Middle frontal gyrus (tissue), 1 donor: ENCODE measurements around the gene ANK3.

Experiments
- DNase-seq: peaks from one replicate; pipeline ENCODE4 v3.0.0-alpha.2; 2015; ENCODE audit warnings: low spot score; ENCODE audit errors: extremely low spot score

ANK3 gene

DNA sequence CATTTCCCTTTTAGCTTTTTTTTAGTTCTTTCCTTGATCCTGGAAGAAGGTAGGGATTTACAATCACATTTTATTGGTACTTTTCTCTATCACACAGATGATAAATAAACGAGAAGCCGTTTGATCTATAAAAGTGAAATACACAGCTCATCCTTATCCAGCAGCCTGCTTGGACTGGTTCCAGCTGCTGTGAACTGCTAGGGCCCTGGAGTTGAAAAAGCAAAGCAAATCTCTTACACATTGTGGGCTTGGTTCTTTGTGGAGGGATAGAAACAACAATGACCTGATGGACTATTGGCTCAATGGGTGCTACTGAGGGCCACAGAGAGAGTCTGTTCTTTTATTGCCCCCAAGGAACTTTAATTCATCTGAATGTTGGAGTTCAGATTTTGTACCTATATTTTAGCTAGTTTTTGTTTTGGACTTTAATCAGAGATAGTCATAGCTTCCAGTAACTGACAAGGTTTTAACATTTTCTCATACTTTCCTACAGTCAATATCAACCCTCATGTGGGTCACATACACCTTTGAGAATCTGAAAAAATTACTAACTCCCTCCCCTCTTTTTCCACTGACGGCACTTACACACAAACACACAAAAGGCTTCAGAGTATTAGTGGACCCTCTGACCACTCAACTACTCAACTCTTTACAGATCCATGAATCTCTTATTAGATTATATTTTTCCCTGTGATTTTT is 391.7 kb downstream of the ANK3 start:
- no peak for DNase-seq

GRCh38 chr10:59995862-59996261 is 393.8 kb downstream of the ANK3 start:
- DNase-seq: no peak

GRCh38 chr10:59993931-59994330 is 395.7 kb downstream of the ANK3 start:
- no peak for DNase-seq

- DNase-seq: no peak
Observed at GRCh38 chr10:59991661-59992060, 398.0 kb downstream of the ANK3 start.

GRCh38 chr10:59991117-59991516 is 398.6 kb downstream of the ANK3 start:
- no peak for DNase-seq

DNA sequence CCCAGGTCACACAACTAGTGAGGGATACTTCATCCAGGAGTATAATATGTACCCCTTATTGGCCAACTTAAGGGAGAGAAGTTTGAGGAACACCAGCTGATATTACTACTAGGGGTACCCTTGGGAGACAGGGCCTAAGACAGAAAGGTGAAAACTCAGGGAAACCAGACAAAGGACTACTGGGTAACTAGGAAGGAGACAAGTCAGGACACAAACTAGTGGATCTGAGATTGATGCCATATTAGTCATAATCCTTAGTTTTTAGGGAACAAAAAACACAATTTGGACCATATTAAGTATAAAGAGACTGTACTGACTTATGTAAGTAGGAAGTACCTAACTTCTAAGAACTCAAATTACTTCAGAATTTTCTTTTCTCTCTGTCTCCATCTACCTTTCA is 404.0 kb downstream of the ANK3 start:
- DNase-seq: no peak

DNA sequence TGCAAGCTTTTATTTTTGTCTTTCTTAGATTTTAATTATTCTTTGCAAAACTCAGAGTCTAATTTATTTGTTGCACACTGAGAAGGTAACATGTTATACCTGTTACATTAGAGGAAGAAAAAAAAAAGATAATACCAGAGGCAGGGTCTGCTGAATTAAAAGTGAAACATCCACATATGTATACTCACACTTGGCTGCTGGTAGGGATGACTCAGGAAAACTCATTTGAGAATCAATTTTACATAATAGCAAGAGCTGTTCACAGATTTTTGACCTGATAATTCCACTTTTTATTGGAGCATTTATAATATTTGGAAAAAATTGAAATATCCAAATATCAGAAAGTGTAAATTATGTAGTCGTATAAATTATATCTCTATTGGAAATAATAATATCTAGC is 405.3 kb downstream of the ANK3 start:
- DNase-seq: no peak

- DNase-seq: no peak
Observed at GRCh38 chr10:59980356-59980755, 409.3 kb downstream of the ANK3 start.

DNA sequence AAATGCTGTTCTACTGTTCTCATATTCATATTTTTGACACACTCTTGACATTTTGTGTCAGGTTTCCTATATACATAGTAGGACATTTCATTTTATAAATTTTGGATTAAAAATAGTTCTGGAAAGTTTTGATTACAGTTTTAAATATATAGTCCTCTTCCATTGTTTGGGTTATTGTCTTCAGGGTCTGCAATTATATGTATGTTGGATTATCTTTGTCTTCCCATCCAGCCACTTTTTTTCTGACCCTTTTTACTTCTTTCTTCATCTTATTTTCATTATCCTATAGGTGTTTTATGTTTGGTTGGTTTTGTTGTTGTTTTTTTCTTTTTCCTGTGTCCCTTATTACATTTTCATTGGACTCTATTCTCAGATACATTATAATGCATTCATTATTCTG is 412.2 kb downstream of the ANK3 start:
- DNase-seq: no peak

DNA sequence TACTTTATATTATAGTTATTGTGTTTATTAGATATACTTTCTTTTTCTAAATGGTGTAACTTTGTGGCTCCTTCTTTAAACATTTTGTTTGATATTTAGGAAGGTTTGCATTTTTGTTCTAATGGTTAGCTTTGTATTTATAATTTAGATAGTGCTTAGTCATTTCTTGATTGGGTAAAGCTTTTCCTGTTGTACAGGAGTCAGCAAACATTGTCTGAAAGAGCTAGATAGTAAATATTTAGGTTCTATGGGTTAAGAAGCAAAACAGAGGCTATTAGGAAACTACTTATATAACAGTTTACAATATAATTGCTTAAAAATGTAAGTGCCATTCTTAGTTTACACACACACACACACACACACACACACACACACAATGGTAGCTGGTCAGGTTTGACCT is 412.8 kb downstream of the ANK3 start:
- no peak for DNase-seq
